Duodenal mucosa (tissue), 2 donors: ENCODE measurements around the gene BOK.
"Not testable (repeated sequence)": the region's sequence is repeated elsewhere in the genome, so short reads cannot be mapped to it uniquely, and the experiment has no call there.

ENCODE experiments used
- H3K27ac ChIP-seq: one replicate; pipeline ENCODE4 v1.7.0; 2013; ENCODE audit warnings: low read depth, low read length
- H3K27me3 ChIP-seq, 2 donors: one replicate each; pipeline ENCODE4 v1.7.0; 2013; ENCODE audit warnings: low read length in 2 of 2, control low read depth in 1 of 2; ENCODE audit not compliant: insufficient read depth in 2 of 2, control insufficient read depth in 1 of 2
- H3K36me3 ChIP-seq, 2 donors: one replicate each; pipeline ENCODE4 v1.7.0; 2013; ENCODE audit warnings: low read length in 2 of 2, control low read depth in 1 of 2; ENCODE audit not compliant: insufficient read depth in 2 of 2, control insufficient read depth in 1 of 2
- H3K4me1 ChIP-seq, 2 donors: one replicate each; pipeline ENCODE4 v1.7.0; 2013; ENCODE audit warnings: low read length in 2 of 2, control low read depth in 1 of 2; ENCODE audit not compliant: insufficient read depth in 2 of 2, control insufficient read depth in 1 of 2
- H3K4me3 ChIP-seq, 2 donors: one replicate each; pipeline ENCODE4 v1.7.0; 2013; ENCODE audit warnings: low read length in 2 of 2, low read depth in 1 of 2
- H3K9ac ChIP-seq, 2 donors: one replicate each; pipeline ENCODE4 v1.7.0; 2013; ENCODE audit warnings: low read length in 2 of 2, low read depth in 1 of 2
- H3K9me3 ChIP-seq, 2 donors: one replicate each; pipeline ENCODE4 v1.7.0; 2013; ENCODE audit warnings: low read length in 2 of 2, control low read depth in 1 of 2; ENCODE audit not compliant: control insufficient read depth in 1 of 2

BOK gene

DNA sequence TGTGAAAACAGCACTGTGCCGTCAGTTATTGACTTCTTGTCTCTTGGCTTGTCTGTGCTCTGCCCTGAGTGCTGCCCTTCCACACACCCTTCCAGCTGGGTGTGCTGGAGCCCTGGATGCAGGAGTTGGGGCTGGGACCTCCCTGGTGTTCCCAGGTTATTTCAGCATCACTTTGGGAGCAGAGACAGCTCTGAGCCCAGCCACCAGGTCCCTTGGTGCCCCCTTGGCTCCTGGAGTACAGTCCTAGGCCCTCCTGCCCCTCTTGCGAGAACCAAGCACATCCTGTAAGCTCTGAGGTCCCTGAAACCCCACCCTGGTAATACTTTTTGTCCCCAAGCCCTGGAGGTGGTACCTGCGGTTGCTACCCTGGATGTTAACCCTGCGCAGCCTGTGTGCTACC lies 24.3 kb downstream of the BOK start:
- Histone ChIP-seq H3K36me3 (peaks cover 29 to 38% of the 10 kb centered on the region in 2 donors), H3K4me3 (no peak overlapping the region), H3K9ac (no peak overlapping the region), H3K27ac (no peak overlapping the region), H3K9me3 (peaks cover 10 to 14% of the 10 kb centered on the region in 2 donors), H3K4me1 (no peaks in the 10 kb centered on the region), H3K27me3 (no peaks in the 10 kb centered on the region)

DNA sequence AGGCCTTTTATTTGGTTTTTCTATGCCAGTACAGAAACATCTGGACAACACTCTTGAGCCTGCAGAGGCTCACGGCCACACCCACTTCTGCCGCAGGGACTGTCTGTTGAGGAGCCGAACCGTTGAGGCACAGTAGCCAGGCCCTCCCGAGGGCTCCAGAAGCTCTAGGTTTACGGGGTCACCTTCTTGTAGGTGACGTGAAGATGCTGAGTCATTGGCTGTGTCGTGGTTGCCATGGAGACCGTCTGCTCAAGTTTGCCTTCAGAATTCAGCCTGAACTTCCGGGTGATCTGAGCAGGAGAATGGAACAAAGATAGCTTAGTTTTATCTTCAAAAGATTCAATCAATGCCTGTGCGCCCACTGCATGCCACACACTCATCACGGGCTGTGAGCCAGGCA lies 25.9 kb downstream of the BOK start:
- H3K9ac ChIP-seq: no peak overlapping the region
- no peak overlapping the region for H3K27ac ChIP-seq
- peaks cover 29 to 46% of the 10 kb centered on the region in 2 donors for H3K36me3 ChIP-seq
- peaks cover 14 to 15% of the 10 kb centered on the region in 2 donors for H3K9me3 ChIP-seq
- no peak overlapping the region for H3K4me3 ChIP-seq
- H3K27me3 ChIP-seq: no peaks in the 10 kb centered on the region
- no peaks in the 10 kb centered on the region for H3K4me1 ChIP-seq

DNA sequence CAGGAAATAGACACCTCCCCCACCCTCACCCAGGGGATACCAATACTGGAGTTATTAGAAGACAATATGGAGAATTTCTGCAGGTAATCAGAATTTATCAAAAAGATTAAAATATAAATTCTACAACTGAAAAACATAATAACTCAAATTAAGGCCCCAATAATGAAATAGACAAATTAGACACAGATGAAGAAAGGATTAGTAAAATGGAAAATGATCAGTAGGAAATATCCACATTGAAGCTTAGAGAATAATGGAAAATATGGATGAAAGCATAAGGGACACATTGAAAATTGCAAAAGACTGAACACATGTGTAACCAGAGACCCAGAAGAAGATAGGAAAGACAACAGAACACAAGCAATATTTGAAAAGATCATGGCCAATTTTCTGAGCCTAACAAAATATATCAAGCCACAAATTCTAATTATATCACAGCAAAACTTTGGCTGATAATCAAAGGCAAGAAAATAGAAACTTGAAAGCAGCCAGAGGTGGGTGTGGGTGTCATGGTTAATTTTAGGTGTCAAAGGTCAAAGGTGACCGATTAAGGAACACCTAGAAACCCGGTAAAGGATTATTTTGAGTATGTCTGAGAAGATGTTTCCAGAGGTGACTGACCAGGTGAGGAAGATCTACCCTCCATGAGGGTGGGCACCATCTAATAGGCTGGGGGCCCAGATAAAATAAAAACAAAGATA lies 28.2 kb downstream of the BOK start:
- H3K27me3 ChIP-seq: no peaks in the 10 kb centered on the region
- peaks cover 14 to 15% of the 10 kb centered on the region in 2 donors for H3K9me3 ChIP-seq
- no peaks in the 10 kb centered on the region for H3K4me1 ChIP-seq
- H3K27ac ChIP-seq: no peak overlapping the region
- H3K36me3 ChIP-seq: peaks cover 32 to 64% of the 10 kb centered on the region in 2 donors
- no peak overlapping the region for H3K9ac ChIP-seq
- no peak overlapping the region for H3K4me3 ChIP-seq

DNA sequence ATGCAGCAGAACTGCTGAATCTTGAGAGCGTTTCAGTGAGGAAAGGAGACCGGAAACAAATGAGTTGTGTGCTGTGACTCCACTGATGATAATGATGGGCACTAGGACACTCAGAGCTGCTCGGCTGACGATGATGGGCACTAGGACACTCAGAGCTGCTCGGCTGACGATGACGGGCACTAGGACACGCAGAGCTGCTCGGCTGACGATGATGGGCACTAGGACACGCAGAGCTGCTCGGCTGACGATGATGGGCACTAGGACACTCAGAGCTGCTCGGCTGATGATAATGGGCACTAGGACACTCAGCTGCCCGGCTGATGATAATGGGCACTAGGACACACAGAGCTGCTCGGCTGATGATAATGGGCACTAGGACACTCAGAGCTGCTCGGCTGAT lies 31.3 kb downstream of the BOK start:
- not testable (repeated sequence) for H3K4me3 ChIP-seq, H3K9ac ChIP-seq, H3K27me3 ChIP-seq, H3K27ac ChIP-seq, H3K4me1 ChIP-seq
- Histone ChIP-seq H3K36me3 (peaks cover 27 to 71% of the 10 kb centered on the region in 2 donors), H3K9me3 (peaks cover 14 to 15% of the 10 kb centered on the region in 2 donors)

DNA sequence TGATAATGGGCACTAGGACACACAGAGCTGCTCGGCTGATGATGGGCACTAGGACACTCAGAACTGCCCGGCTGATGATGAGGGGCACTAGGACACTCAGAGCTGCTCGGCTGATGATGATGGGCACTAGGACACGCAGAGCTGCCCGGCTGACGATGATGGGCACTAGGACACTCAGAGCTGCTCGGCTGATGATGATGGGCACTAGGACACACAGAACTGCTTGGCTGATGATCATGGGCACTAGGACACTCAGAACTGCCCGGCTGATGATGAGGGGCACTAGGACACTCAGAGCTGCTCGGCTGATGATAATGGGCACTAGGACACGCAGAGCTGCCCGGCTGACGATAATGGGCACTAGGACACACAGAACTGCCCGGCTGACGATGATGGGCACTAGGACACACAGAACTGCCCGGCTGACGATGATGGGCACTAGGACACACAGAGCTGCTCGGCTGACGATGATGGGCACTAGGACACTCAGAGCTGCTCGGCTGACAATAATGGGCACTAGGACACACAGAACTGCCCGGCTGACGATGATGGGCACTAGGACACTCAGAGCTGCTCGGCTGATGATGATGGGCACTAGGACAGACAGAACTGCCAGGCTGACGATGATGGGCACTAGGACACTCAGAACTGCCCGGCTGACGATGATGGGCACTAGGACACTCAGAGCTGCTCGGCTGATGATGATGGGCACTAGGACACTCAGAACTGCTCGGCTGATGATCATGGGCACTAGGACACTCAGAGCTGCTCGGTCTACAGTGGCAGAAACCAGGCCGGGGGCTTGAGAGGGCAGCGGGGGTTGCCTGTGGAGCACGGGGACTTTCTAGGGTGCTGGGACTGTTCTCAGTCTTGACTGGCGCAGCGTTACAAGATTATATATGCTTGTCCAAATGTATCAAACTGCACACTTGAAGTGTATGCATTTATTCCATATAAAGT lies 32.2 kb downstream of the BOK start:
- H3K9me3 ChIP-seq: peaks cover 14 to 15% of the 10 kb centered on the region in 2 donors
- H3K27ac ChIP-seq, H3K9ac ChIP-seq, H3K27me3 ChIP-seq, H3K4me1 ChIP-seq, H3K4me3 ChIP-seq: not testable (repeated sequence)
- H3K36me3 ChIP-seq: peaks cover 22 to 71% of the 10 kb centered on the region in 2 donors

DNA sequence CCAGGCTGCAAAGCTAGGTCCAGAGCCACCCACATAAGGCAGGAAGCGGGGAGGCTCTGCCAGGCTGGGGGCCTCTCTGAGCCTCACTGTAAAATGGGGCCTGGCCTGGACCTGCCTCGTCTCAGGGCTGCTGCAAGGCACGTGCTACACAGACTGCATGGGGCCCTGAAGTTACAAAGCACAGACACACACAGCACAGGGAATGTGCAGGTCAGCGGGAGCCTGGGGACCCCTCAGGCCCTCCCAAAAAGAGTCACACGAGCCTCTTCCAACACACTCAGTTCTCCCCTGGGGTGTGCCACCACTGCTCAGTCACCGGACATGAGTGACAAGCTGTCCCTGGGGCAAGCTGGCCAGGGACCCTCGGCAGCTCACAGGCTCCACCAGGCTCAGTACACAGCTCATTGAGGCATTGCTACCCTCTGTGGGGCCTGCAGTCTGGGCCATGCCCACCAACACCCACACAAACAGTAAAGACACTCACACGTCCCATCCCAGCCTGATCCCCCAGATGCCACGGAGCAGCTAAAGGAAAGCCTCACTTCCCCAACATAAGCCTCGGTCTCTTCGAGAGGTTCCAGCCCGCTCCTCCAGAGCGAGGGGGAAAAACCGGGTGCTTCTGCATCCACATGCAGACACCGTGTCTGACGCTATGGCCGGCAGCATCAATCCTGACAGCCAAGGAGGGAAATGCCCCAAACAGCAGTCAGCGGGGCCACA lies 33.7 kb downstream of the BOK start:
- Histone ChIP-seq H3K9me3 (peaks cover 2 to 6% of the 10 kb centered on the region in 2 donors), H3K27ac (no peak overlapping the region), H3K27me3 (no peaks in the 10 kb centered on the region), H3K9ac (no peak overlapping the region), H3K36me3 (peaks cover 17 to 69% of the 10 kb centered on the region in 2 donors), H3K4me3 (no peak overlapping the region), H3K4me1 (no peaks in the 10 kb centered on the region)

DNA sequence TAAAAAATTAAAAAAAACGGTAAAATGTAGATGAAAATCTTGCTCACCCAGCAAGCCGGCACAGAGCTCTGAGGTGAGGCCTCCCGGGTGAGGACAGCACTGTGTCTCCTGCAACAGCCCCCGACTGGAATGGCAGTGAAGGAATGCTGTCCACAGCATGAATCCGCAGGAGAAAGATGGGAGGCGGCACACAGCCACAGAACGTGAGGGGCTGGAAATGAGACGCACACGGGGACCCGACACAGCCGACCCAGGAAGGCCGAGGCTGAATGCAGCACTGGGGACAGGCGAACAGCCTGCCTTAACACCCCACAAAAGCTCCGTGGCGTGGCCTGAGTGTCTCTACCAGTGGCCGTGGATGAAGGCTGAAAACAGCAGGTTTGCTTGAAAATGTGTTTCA lies 34.7 kb downstream of the BOK start:
- no peak overlapping the region for H3K9ac ChIP-seq
- no peaks in the 10 kb centered on the region for H3K27me3 ChIP-seq
- peaks cover 16 to 73% of the 10 kb centered on the region in 2 donors for H3K36me3 ChIP-seq
- H3K4me1 ChIP-seq: no peaks in the 10 kb centered on the region
- H3K4me3 ChIP-seq: no peak overlapping the region
- H3K9me3 ChIP-seq: peaks cover 0 to 2% of the 10 kb centered on the region in 2 donors
- no peak overlapping the region for H3K27ac ChIP-seq

DNA sequence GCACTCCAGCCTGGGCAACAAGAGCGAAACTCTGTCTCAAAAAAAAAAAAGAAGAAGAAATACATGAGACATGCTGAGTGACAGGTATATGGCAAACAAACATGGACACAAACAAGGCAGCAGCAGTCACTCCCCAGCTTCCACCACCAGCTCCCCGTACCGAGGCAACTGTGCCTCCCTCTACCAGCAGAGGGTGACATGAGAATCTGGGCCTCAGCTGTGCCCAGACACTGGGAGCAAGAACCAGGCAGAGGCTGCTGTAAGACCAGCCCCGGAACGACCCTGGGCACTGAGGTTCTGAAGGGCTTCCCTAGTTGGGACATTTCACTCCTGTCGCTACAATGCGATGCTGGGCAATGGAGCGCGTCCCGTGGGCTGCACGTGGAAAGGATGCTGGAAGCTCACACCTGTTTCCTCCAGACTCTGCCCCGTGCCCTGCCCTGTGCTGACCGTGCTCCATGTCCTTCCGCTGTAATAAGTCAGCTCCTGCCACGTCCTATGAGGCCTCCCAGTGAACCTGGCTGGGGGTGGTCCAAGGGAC lies 37.1 kb downstream of the BOK start:
- no peak overlapping the region for H3K4me3 ChIP-seq
- H3K27me3 ChIP-seq: no peaks in the 10 kb centered on the region
- H3K27ac ChIP-seq: no peak overlapping the region
- peaks cover 16 to 75% of the 10 kb centered on the region in 2 donors for H3K36me3 ChIP-seq
- no peaks in the 10 kb centered on the region for H3K4me1 ChIP-seq
- no peaks in the 10 kb centered on the region for H3K9me3 ChIP-seq
- no peak overlapping the region for H3K9ac ChIP-seq

DNA sequence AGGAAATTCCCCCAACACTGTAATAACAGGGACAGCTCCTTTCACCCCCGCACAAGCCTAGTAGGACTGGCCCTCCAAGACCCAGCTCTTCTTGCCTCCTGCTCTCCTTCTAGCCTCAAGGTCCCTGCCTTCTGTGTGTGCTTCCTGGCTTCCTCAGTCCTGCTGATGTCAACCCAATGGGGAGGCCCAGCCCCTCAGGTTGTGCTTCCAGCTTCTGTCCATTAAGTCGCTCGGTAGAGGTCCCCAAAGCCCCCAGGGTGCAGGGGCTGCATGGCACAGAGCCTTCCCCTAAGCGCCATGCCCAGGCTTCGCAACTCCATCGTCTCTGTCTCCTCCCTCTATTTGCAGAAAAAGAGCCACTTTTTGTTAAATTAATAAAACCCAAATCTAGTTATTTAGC lies 39.0 kb downstream of the BOK start:
- no peaks in the 10 kb centered on the region for H3K4me1 ChIP-seq
- no peak overlapping the region for H3K27ac ChIP-seq
- H3K9ac ChIP-seq: no peak overlapping the region
- no peaks in the 10 kb centered on the region for H3K9me3 ChIP-seq
- no peaks in the 10 kb centered on the region for H3K27me3 ChIP-seq
- H3K4me3 ChIP-seq: no peak overlapping the region
- peaks cover 17 to 73% of the 10 kb centered on the region in 2 donors for H3K36me3 ChIP-seq
